Right lobe of liver (tissue), 6 donors: ENCODE results near the gene LRPAP1. TPM values are rescaled to one million over a fixed set of nuclear protein-coding genes. Genes with fewer than 3 reads are reported as not detected.
"Not testable (repeated sequence)": the region's sequence is repeated elsewhere in the genome, so short reads cannot be mapped to it uniquely, and the experiment has no call there.

Experiments
- ATAC-seq, 4 donors: fragments of 200-7000 bp; cut with Tn5 transposase; one replicate each; pipeline ENCODE4 v1.9.1; 2020; ENCODE audit warnings: mild to moderate bottlenecking in 4 of 4, moderate library complexity in 4 of 4
- DNase-seq, 3 donors: peaks; one replicate each; pipeline ENCODE4 v3.0.0-alpha.2; 2020
- H3K27ac ChIP-seq, 3 donors: fragments of 200-600 bp; one replicate each; pipeline ENCODE4 v1.8.0; 2022
- H3K27me3 ChIP-seq, 2 donors: fragments of 200-600 bp; one replicate each; pipeline ENCODE4 v1.8.0; 2022
- H3K36me3 ChIP-seq, 4 donors: fragments of 200-600 bp; sonication (generic) in 1 of 4; one replicate each; pipeline versions ENCODE4 v1.5.1 to v1.8.0; 2017 to 2022; ENCODE audit warnings: control low read depth in 1 of 4
- H3K4me1 ChIP-seq, 4 donors: fragments of 200-600 bp; sonication (generic) in 1 of 4; one replicate each; pipeline versions ENCODE4 v1.5.1 to v1.8.0; 2017 to 2022; ENCODE audit warnings: control low read depth in 1 of 4
- H3K4me3 ChIP-seq, 3 donors: fragments of 200-600 bp; one replicate each; pipeline ENCODE4 v1.8.0; 2022
- H3K9me3 ChIP-seq, 4 donors: fragments of 200-600 bp; sonication (generic) in 1 of 4; one replicate each; pipeline versions ENCODE4 v1.5.1 to v1.8.0; 2017 to 2022; ENCODE audit warnings: control low read depth in 1 of 4
- CTCF ChIP-seq, 4 donors: fragments of 200-600 bp in 3 of 4; fragments of 450-650 bp in 1 of 4; IDR thresholded peaks; one replicate each; pipeline versions ENCODE4 v1.5.1 to v1.8.0; 2016 to 2022; ENCODE audit warnings: antibody characterized with exemption in 4 of 4, mild to moderate bottlenecking in 2 of 4
- POLR2A ChIP-seq: fragments of 450-650 bp; IDR thresholded peaks from one replicate; pipeline ENCODE4 v1.6.1; 2017; ENCODE audit warnings: antibody characterized with exemption, mild to moderate bottlenecking
- WGBS: methylation state at CpG from one replicate; pipeline ENCODE4 v1.1.6; 2018; ENCODE audit warnings: low coverage, low lambda C conversion rate; ENCODE audit not compliant: insufficient coverage; ENCODE audit errors: missing lambda C conversion rate; 5-methylcytosine and 5-hydroxymethylcytosine counted together
- intact Hi-C, 2 donors: fragments of 100-400 bp; cut with DNase I; formaldehyde crosslinking; loops; one replicate each; pipeline versions ENCODE4 v1.11.2 to v1.14.1; 2022
- total RNA-seq, 6 experiments: library from RNA; depleted of rRNA in 2 of 6; stranded (reverse); fragments of >200 nt in 2 of 6; fragmentation: NEBNext Ultra II Directional in 3 of 6; extraction: Animal tissue kit (Norgen Biotek cat#: 25700) in 3 of 6; gene quantifications; one replicate each; pipeline versions ENCODE4 v1.1.0 to v1.2.4, GENCODE V29; 2016 to 2023
- donor health status: DM: no; HTN: yes; CAD: no.
- donor health status: DM: no; HTN: no; CAD: no.
- donor health status: DM: no; HTN: no; CAD: no.
- donor health status: DM: no; HTN: yes; CAD: no.
- donor health status: DM: no; HTN: yes; CAD: no.

The LRPAP1 gene
- total RNA-seq, 6 experiments from 2014 or later = 63.4 to 108 (median 85.3) TPM

- ATAC-seq = no peak
These were observed 19.9 kb downstream of the LRPAP1 start for GRCh38 chr4:3512279-3512678.

GRCh38 chr4:3511601-3512000 is 20.6 kb downstream of the LRPAP1 start:
- H3K4me3 ChIP-seq, ATAC-seq, intact Hi-C loops, H3K4me1 ChIP-seq, H3K9me3 ChIP-seq, H3K27me3 ChIP-seq, DNase-seq, H3K27ac ChIP-seq: not testable (repeated sequence)
- WGBS = 100% methylated on average over 1 of the region's 27 CpGs
- peaks cover 0 to 53% (median 11%) of the 10 kb centered on the region in 4 donors for H3K36me3 ChIP-seq

More at GRCh38 chr4:3512279-3512678, 19.9 kb downstream of the LRPAP1 start:
- DNase-seq = no peak
- Histone ChIP-seq H3K4me1 (no peaks in the 10 kb centered on the region), H3K27ac (no peak overlapping the region), H3K4me3 (no peak overlapping the region), H3K27me3 (no peaks in the 10 kb centered on the region), H3K36me3 (peaks cover 0 to 53% (median 15%) of the 10 kb centered on the region in 4 donors), H3K9me3 (no peaks in the 10 kb centered on the region)
- intact Hi-C loops = no loop called here
- TF ChIP-seq CTCF (IDR thresholded peaks at IDR 0.05) (no peak), POLR2A (no peak)
- WGBS = 97% methylated on average over 5 of the region's 13 CpGs

- Histone ChIP-seq H3K36me3 (peaks cover 0 to 51% (median 8%) of the 10 kb centered on the region in 4 donors), H3K9me3 (no peaks in the 10 kb centered on the region), H3K4me1 (no peaks in the 10 kb centered on the region), H3K27me3 (no peaks in the 10 kb centered on the region), H3K4me3 (no peak overlapping the region), H3K27ac (no peak overlapping the region)
- TF ChIP-seq POLR2A (no peak), CTCF (IDR thresholded peaks at IDR 0.05) (no peak)
- intact Hi-C loops = no loop called here
- ATAC-seq (no peak), DNase-seq (no peak)
- 100% methylated on average over 3 of the region's 6 CpGs for WGBS
These were observed 21.0 kb downstream of the LRPAP1 start for GRCh38 chr4:3511187-3511586.

- no peak for TF ChIP-seq POLR2A
- H3K9me3 ChIP-seq = no peaks in the 10 kb centered on the region
- 99% methylated on average over 14 of the region's 16 CpGs for WGBS
- intact Hi-C loops = no loop called here
- H3K27ac ChIP-seq = no peak overlapping the region
- H3K27me3 ChIP-seq = no peaks in the 10 kb centered on the region
- H3K36me3 ChIP-seq = peaks cover 0 to 45% (median 9%) of the 10 kb centered on the region in 4 donors
- ATAC-seq (no peak), DNase-seq (no peak)
- H3K4me1 ChIP-seq = no peaks in the 10 kb centered on the region
- H3K4me3 ChIP-seq = no peak overlapping the region
These were observed 21.7 kb downstream of the LRPAP1 start for GRCh38 chr4:3510481-3510880.

- intact Hi-C loops = no loop called here
- H3K27me3 ChIP-seq = no peaks in the 10 kb centered on the region
- DNase-seq (no peak), ATAC-seq (no peak)
- no peak overlapping the region for H3K4me3 ChIP-seq
- no peaks in the 10 kb centered on the region for H3K4me1 ChIP-seq
- 71% methylated on average over 5 of the region's 10 CpGs for WGBS
- H3K9me3 ChIP-seq = no peaks in the 10 kb centered on the region
- peaks cover 0 to 37% (median 6%) of the 10 kb centered on the region in 4 donors for H3K36me3 ChIP-seq
- no peak for TF ChIP-seq CTCF (IDR thresholded peaks at IDR 0.05)
- H3K27ac ChIP-seq = no peak overlapping the region
These were observed 23.7 kb downstream of the LRPAP1 start for GRCh38 chr4:3508542-3508941.

GRCh38 chr4:3505231-3505630 is 27.0 kb downstream of the LRPAP1 start:
- WGBS = no CpG with 5 or more reads among the region's 16 CpGs

More at GRCh38 chr4:3505231-3505630, 27.0 kb downstream of the LRPAP1 start:
- Histone ChIP-seq H3K4me1 (no peaks in the 10 kb centered on the region), H3K4me3 (no peak overlapping the region), H3K9me3 (no peaks in the 10 kb centered on the region), H3K27ac (no peak overlapping the region), H3K36me3 (peaks cover 0 to 30% (median 6%) of the 10 kb centered on the region in 4 donors), H3K27me3 (no peaks in the 10 kb centered on the region)
- DNase-seq (no peak), ATAC-seq (no peak)
- intact Hi-C loops = no loop called here
- no peak for TF ChIP-seq CTCF (IDR thresholded peaks at IDR 0.05)
- TF ChIP-seq POLR2A = no peak
